Epithelial cell of esophagus (primary cell): Measurements from ENCODE around the gene PKD1L1.
"Not testable (repeated sequence)": the region's sequence is repeated elsewhere in the genome, so short reads cannot be mapped to it uniquely, and the experiment has no call there.

ENCODE experiments used
- DNase-seq: peaks from one replicate; pipeline ENCODE4 v3.0.0; 2010; ENCODE audit warnings: low read depth
- H3K4me3 ChIP-seq: 2 replicates; pipeline ENCODE4 v1.5.1; 2011; ENCODE audit warnings: mild to moderate bottlenecking, low read length, control low read depth
- TF ChIP-seq, protein P1 (sequence below): IDR thresholded peaks from 2 replicates; pipeline ENCODE4 v1.5.1; 2011; ENCODE audit warnings: low read depth, mild to moderate bottlenecking, low read length, control low read depth, inconsistent platforms; ENCODE audit not compliant: insufficient read depth; ENCODE audit errors: missing control alignments

The PKD1L1 gene

GRCh38 chr7:47947355-47947749, 914 bp downstream of the PKD1L1 start:
- TF ChIP-seq, protein P1, sequence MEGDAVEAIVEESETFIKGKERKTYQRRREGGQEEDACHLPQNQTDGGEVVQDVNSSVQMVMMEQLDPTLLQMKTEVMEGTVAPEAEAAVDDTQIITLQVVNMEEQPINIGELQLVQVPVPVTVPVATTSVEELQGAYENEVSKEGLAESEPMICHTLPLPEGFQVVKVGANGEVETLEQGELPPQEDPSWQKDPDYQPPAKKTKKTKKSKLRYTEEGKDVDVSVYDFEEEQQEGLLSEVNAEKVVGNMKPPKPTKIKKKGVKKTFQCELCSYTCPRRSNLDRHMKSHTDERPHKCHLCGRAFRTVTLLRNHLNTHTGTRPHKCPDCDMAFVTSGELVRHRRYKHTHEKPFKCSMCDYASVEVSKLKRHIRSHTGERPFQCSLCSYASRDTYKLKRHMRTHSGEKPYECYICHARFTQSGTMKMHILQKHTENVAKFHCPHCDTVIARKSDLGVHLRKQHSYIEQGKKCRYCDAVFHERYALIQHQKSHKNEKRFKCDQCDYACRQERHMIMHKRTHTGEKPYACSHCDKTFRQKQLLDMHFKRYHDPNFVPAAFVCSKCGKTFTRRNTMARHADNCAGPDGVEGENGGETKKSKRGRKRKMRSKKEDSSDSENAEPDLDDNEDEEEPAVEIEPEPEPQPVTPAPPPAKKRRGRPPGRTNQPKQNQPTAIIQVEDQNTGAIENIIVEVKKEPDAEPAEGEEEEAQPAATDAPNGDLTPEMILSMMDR, result no peak
- no peak overlapping the region for H3K4me3 ChIP-seq
- DNase-seq, result no peak

DNA sequence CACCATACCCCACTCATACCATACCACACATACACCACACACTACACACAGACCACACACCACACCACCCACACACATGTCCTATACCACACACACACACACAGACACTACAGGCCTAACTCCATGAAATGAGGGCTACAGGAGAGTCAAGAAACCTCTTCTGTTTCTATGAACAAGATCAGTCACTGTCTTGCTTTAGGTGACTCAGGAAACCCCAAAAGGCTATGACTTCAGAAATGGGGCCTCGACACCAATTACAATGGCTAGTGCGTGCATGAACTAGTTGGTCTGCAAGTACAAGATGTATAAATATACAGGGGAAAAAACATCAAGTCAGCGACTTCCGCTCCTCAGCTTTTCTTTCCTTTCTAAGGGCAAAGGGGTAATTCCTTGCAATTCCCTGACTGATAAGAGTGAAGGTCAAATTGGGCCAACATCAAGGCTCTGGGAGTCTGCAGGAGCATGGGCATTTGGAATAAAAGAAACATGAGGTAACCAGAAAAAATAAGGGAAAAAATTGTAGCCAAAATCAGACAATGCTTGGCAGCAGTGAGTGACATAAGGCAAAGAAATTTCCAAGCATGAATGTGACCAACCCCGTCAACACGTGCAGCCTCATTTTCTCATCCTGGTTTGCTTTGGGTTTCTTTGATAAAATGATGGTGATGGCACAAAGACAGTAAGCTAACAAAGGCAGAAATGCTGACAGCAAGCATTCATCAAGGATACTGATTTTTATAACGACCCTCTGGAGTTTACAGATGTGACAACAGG, 1.5 kb downstream of the PKD1L1 start:
- no peak overlapping the region for H3K4me3 ChIP-seq
- TF ChIP-seq, protein P1, result no peak
- DNase-seq, result peak; percentile 73

DNA sequence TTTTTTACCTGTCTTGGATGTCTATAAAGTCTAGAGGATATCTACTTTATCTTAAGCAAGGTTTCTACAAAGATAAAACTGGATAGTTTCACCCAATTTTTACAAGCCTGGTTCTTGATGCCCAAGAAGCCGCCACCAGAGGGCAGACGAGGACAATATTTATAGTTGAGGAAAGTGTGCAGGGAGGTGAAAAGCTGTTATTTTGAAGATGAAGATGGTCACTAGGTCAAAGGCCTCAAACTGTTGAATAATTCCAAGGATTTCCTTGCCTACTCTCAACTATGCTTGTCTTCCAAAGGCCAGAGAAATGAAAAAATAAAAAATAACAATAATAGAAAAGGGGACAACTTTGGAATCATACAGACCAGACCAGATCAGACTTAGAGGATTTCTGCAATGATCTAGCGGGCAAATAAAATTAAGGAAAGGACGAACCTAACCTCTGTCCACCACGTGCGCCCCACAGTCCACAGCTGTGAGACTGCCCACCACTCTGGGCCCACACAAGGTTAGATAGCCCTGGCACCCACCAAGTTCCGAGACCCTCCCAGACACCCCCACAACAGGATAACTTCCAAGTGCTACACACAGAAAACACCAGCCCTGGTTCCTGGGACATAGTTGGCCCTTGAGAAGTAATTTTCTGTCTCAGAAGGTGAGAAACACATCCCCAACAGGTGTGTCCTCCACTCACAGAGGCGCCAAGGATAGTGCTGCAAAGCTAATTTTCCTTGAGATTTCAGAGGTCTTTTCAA, 2.8 kb downstream of the PKD1L1 start:
- TF ChIP-seq, protein P1, result peak; percentile 78
- H3K4me3 ChIP-seq, result no peak overlapping the region
- DNase-seq, result peak; percentile 65

DNA sequence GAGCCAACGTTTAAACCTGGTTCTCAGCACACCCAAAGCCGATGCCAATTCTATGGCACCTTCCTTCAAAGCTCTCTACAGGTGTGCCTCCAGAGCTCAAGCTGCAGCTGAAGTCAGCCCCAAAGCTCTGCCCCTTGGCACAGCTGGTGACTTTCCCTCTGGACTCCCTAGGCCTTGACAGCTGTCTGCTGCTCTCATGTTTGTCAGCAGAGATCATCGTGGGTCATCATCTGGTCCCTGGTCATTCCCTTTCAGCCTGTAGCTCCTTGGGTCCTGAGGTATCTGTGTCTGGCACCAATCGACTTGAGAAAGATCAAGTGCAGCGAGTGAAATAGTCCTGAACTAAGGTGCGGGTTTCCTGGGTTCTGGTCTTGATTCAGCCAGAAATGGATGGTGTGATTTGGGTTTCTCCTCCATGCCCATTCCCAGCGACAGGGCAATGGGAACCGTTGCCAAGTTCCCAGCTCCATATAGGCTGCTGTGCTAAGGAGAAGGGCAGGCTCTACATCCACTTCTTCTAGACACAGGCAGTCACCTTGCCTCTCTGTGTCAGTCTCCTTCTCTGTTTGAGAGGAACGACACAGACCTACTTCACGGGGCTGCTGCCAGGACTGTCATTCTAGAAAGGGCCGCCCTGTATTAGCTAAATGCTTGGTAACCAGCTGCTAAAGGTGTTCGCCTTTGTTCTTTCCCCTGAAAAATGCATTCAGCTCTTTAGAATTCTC, 3.6 kb downstream of the PKD1L1 start:
- TF ChIP-seq, protein P1, result no peak
- no peak overlapping the region for H3K4me3 ChIP-seq
- DNase-seq, result no peak

DNA sequence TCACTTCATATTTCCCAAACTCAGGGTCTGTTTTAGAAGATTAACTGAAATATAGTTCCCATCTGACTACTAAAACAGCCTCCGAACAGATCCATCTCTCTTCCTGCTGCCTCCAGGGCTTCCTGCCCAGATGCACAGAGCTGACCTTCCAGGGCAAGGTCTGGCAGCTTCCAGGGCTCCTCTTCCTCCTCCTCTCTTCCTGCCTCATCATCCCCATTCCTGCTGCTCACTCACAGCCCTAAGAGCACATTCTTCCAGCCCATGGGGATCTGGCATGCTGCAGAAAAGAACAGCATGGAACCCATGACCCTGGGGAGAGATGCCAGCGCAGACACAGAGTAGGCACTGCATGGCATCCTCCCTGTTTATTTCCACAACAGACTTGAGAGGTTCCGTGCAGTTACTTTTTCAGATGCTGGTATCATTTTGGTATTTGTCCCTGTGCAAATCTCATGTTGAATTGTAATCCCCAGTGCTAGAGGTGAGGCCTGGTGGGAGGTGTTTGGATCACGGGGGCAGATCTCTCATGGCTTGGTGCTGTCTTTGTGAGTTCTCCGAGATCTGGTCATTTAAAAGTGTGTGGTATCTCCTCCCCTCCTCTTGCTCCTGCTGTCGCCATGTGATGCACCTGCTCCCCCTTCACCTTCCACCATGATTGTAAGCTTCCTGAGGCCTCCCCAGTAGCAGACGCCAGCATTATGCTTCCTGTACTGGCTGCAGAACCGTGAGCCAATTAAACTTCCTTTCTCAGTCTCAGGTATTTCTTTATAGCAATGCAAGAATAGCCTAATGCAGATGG, 4.4 kb downstream of the PKD1L1 start:
- TF ChIP-seq, protein P1, result no peak
- H3K4me3 ChIP-seq, result no peak overlapping the region
- DNase-seq, result no peak

DNA sequence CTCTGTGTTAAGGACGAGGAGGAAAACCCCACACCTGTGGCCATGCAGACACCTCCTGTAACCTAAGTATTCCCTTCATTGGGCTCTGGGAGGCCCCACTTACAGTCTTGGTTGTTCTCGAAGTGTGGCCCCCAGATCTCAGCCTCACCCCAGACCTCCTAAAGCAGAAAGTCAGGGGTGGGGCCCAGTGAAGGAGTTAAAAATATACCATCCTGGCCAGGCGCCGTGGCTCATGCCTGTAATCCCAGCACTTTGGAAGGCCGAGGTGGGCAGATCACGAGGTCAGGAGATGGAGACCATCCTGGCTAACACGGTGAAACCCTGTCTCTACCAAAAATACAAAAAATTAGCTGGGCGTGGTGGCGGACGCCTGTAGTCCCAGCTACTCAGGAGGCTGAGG, 5.6 kb downstream of the PKD1L1 start:
- not testable (repeated sequence) for DNase-seq, H3K4me3 ChIP-seq
